H9 (cell line): ENCODE data around the gene TSPAN1. TPM values are rescaled to one million over a fixed set of nuclear protein-coding genes. Genes with fewer than 3 reads are reported as not detected.

Source experiments
- DNase-seq: peaks from one replicate; pipeline ENCODE4 v3.0.0-alpha.2; 2017
- H2AFZ ChIP-seq: one replicate; pipeline ENCODE4 v1.6.1; 2013; ENCODE audit warnings: mild to moderate bottlenecking, low read length, control low read depth, moderate library complexity
- H2AK5ac ChIP-seq: 2 replicates; pipeline ENCODE4 v1.6.1; 2013; ENCODE audit warnings: low read length, control low read depth, mixed read lengths; ENCODE audit not compliant: insufficient read length
- H2BK120ac ChIP-seq: one replicate; pipeline ENCODE4 v1.6.1; 2013; ENCODE audit warnings: low read depth, mild to moderate bottlenecking, low read length, control low read depth, inconsistent platforms; ENCODE audit not compliant: poor library complexity, severe bottlenecking
- H2BK12ac ChIP-seq: 2 replicates; pipeline ENCODE4 v1.6.1; 2013; ENCODE audit warnings: low read length, control low read depth, mixed read lengths, low read depth; ENCODE audit not compliant: insufficient read length
- H2BK15ac ChIP-seq: 2 replicates; pipeline ENCODE4 v1.6.1; 2013; ENCODE audit warnings: low read depth, low read length, control low read depth
- H2BK20ac ChIP-seq: one replicate; pipeline ENCODE4 v1.6.1; 2013; ENCODE audit warnings: low read depth, mild to moderate bottlenecking, low read length, control low read depth, inconsistent platforms; ENCODE audit not compliant: poor library complexity, severe bottlenecking
- H2BK5ac ChIP-seq: 2 replicates; pipeline ENCODE4 v1.6.1; 2013; ENCODE audit warnings: low read length, control low read depth, mixed read lengths; ENCODE audit not compliant: insufficient read length
- H3K14ac ChIP-seq: 2 replicates; pipeline ENCODE4 v1.6.1; 2013; ENCODE audit warnings: low read length, control low read depth; ENCODE audit not compliant: insufficient read depth
- H3K18ac ChIP-seq: 2 replicates; pipeline ENCODE4 v1.6.1; 2013; ENCODE audit warnings: low read depth, mild to moderate bottlenecking, mixed read lengths, low read length, control low read depth; ENCODE audit not compliant: insufficient read length
- H3K23ac ChIP-seq: 2 replicates; pipeline ENCODE4 v1.6.1; 2013; ENCODE audit warnings: low read length, control low read depth, mixed read lengths, low read depth; ENCODE audit not compliant: insufficient read length
- H3K23me2 ChIP-seq: 2 replicates; pipeline ENCODE4 v1.6.1; 2013; ENCODE audit warnings: low read depth, mild to moderate bottlenecking, mixed read lengths, low read length, control low read depth; ENCODE audit not compliant: insufficient read length, poor library complexity, severe bottlenecking
- H3K27ac ChIP-seq: 2 replicates; pipeline ENCODE4 v1.5.1; 2013; ENCODE audit warnings: low read length, control low read depth, mixed read lengths, low read depth; ENCODE audit not compliant: insufficient read length
- H3K27me3 ChIP-seq: 2 replicates; pipeline ENCODE4 v1.6.1; 2013; ENCODE audit warnings: low read length, control low read depth, inconsistent platforms; ENCODE audit not compliant: insufficient read depth
- H3K4ac ChIP-seq: 2 replicates; pipeline ENCODE4 v1.6.1; 2013; ENCODE audit warnings: low read depth, mild to moderate bottlenecking, control low read depth, inconsistent platforms, low read length, moderate library complexity
- H3K4me1 ChIP-seq: 2 replicates; pipeline ENCODE4 v1.6.1; 2013; ENCODE audit warnings: low read length, control low read depth, inconsistent platforms; ENCODE audit not compliant: insufficient read depth
- H3K4me2 ChIP-seq: 2 replicates; pipeline ENCODE4 v1.6.1; 2013; ENCODE audit warnings: low read length, control low read depth, mixed read lengths; ENCODE audit not compliant: insufficient read length, insufficient read depth
- H3K56ac ChIP-seq: 2 replicates; pipeline ENCODE4 v1.6.1; 2013; ENCODE audit warnings: low read depth, mild to moderate bottlenecking, mixed read lengths, low read length, control low read depth; ENCODE audit not compliant: insufficient read length
- H3K79me1 ChIP-seq: 2 replicates; pipeline ENCODE4 v1.6.1; 2013; ENCODE audit warnings: low read depth, mild to moderate bottlenecking, moderate library complexity, low read length, control low read depth, inconsistent platforms; ENCODE audit not compliant: insufficient read depth, poor library complexity, severe bottlenecking
- H3K79me2 ChIP-seq: 2 replicates; pipeline ENCODE4 v1.6.1; 2013; ENCODE audit warnings: low read length, control low read depth, inconsistent platforms; ENCODE audit not compliant: insufficient read depth
- H3K9ac ChIP-seq: 2 replicates; pipeline ENCODE4 v1.6.1; 2013; ENCODE audit warnings: low read length, control low read depth, mixed read lengths; ENCODE audit not compliant: insufficient read length; ENCODE audit errors: extremely low read depth
- H3K9me3 ChIP-seq: one replicate; pipeline ENCODE4 v1.6.1; 2013; ENCODE audit warnings: low read depth, low read length, inconsistent platforms; ENCODE audit not compliant: control insufficient read depth
- H3T11ph ChIP-seq: one replicate; pipeline ENCODE4 v1.6.1; 2013; ENCODE audit warnings: mild to moderate bottlenecking, low read length, control low read depth, inconsistent platforms
- H4K20me1 ChIP-seq: one replicate; pipeline ENCODE4 v1.6.1; 2013; ENCODE audit not compliant: control insufficient read depth, insufficient read length, insufficient read depth
- H4K5ac ChIP-seq: 2 replicates; pipeline ENCODE4 v1.6.1; 2013; ENCODE audit warnings: low read depth, mild to moderate bottlenecking, mixed read lengths, low read length, control low read depth; ENCODE audit not compliant: insufficient read length
- H4K8ac ChIP-seq: replicated peaks from 2 replicates; pipeline ENCODE4 v1.6.1; 2013; ENCODE audit warnings: low read length, control low read depth, mixed read lengths, low read depth; ENCODE audit not compliant: insufficient read length
- H4K91ac ChIP-seq: 2 replicates; pipeline ENCODE4 v1.6.1; 2013; ENCODE audit warnings: low read depth, mild to moderate bottlenecking, moderate library complexity, mixed read lengths, low read length, control low read depth; ENCODE audit not compliant: insufficient read length
- H3K27ac Mint-ChIP-seq, 3 experiments: 2 replicates in 2 of 3; 3 replicates in 1 of 3; pipeline ENCODE4 v1.8.0; 2020 to 2021; ENCODE audit warnings: mixed read lengths in 3 of 3, mild to moderate bottlenecking in 1 of 3, moderate library complexity in 1 of 3
- H3K27me3 Mint-ChIP-seq: 2 replicates; pipeline ENCODE4 v1.8.0; 2021; ENCODE audit warnings: low read depth, mild to moderate bottlenecking, moderate library complexity, mixed read lengths
- H3K36me3 Mint-ChIP-seq, 3 experiments: 2 replicates in 2 of 3; 3 replicates in 1 of 3; pipeline ENCODE4 v1.8.0; 2020 to 2021; ENCODE audit warnings: low read depth in 3 of 3, mixed read lengths in 3 of 3; ENCODE audit not compliant: insufficient read depth in 1 of 3
- H3K4me1 Mint-ChIP-seq, 2 experiments: 2 replicates each; pipeline ENCODE4 v1.8.0; 2020; ENCODE audit warnings: mixed read lengths in 2 of 2
- H3K4me3 Mint-ChIP-seq, 2 experiments: 2 replicates in 1 of 2; 3 replicates in 1 of 2; pipeline ENCODE4 v1.8.0; 2020 to 2021; ENCODE audit warnings: mild to moderate bottlenecking in 2 of 2, mixed read lengths in 2 of 2, moderate library complexity in 1 of 2
- H3K9me3 Mint-ChIP-seq, 2 experiments: 2 replicates in 1 of 2; 3 replicates in 1 of 2; pipeline ENCODE4 v1.8.0; 2020; ENCODE audit warnings: mild to moderate bottlenecking in 2 of 2, mixed read lengths in 2 of 2, moderate library complexity in 1 of 2
- WGBS: extraction: QIAGEN DNeasy Blood & Tissue Kit; methylation state at CpG from one replicate; pipeline ENCODE4 v1.1.7; 2013; ENCODE audit warnings: missing lambda C conversion rate, low lambda C conversion rate, mixed read lengths; ENCODE audit not compliant: insufficient read length; ENCODE audit errors: extremely low coverage; 5-methylcytosine and 5-hydroxymethylcytosine counted together
- total RNA-seq: library from RNA; stranded (reverse); gene quantifications from 2 replicates; pipeline ENCODE4 v1.2.1, GENCODE V29; 2021
- TF ChIP-seq, protein P1 (sequence below): fragments of 200-600 bp; sonication (generic); conservative IDR thresholded peaks from 3 replicates; pipeline ENCODE4 v1.8.0; 2021; ENCODE audit warnings: antibody characterized with exemption, mild to moderate bottlenecking

Gene TSPAN1
- total RNA-seq, 1 experiment from 2014 or later, result not detected

DNA sequence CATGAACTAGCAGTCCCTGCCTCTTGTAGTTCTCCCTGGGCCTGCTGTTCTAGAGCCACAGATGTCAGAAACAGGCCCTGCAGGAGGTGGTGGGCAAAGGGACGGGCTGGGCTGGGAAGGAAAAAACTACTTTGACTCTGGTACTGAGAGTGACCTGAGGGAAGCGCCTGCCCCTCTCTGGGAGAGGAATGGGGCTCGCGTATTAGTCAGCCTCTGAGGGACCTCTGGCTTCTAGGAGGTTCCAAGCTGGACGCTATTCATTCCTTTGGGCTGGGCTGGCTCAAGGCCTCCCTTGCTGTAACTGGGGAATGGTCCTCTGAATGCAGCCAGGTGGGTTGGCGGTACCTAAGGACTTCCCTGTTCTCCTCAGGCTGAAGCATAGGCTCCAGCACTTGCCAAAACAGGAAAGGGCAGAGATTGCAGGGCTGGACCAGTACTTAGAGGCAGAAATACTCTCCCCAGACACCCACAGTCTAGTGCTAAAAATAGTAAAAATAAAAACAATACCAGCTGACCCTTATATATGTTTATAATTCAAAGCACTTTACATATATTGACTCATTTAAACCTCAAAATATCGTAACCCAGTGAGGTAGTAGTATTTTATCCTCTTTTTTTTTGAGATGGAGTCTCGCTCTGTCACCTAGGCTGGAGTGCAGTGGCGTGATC lies 16.3 kb downstream of the TSPAN1 start:
- Histone ChIP-seq H4K8ac (no peak overlapping the region), H2BK12ac (no peak overlapping the region), H3T11ph (no peak overlapping the region), H3K79me2 (no peaks in the 10 kb centered on the region), H3K4me1 (no peaks in the 10 kb centered on the region), H2BK20ac (no peak overlapping the region), H3K14ac (no peak overlapping the region; the same call in 1 of the 2 replicates), H2AK5ac (no peak overlapping the region), H2AFZ (no peak overlapping the region), H2BK5ac (no peak overlapping the region), H4K91ac (no peak overlapping the region), H3K27me3 (no peaks in the 10 kb centered on the region), H3K4me2 (no peak overlapping the region), H2BK120ac (no peak overlapping the region), H4K20me1 (no peaks in the 10 kb centered on the region), H3K27ac (no peak overlapping the region), H3K23me2 (no peaks in the 10 kb centered on the region), H4K5ac (no peak overlapping the region), H3K9ac (no peak overlapping the region), H3K56ac (no peak overlapping the region), H3K9me3 (no peaks in the 10 kb centered on the region), H2BK15ac (no peak overlapping the region), H3K23ac (no peak overlapping the region), H3K18ac (no peak overlapping the region), H3K79me1 (no peaks in the 10 kb centered on the region), H3K4ac (no peak overlapping the region)
- no CpG with 5 or more reads among the region's 9 CpGs for WGBS
- no peak for DNase-seq
- Mint-ChIP-seq H3K4me1 (peaks cover 0 to 6% of the 10 kb centered on the region in 2 experiments; a peak in 1 of 4 replicates), H3K4me3 (no peak overlapping the region), H3K9me3 (no peaks in the 10 kb centered on the region), H3K36me3 (peaks cover 18 to 60% (median 51%) of the 10 kb centered on the region in 3 experiments), H3K27me3 (no peaks in the 10 kb centered on the region; the same call in 1 of the 2 replicates), H3K27ac (no peak overlapping the region)
- TF ChIP-seq, protein P1, sequence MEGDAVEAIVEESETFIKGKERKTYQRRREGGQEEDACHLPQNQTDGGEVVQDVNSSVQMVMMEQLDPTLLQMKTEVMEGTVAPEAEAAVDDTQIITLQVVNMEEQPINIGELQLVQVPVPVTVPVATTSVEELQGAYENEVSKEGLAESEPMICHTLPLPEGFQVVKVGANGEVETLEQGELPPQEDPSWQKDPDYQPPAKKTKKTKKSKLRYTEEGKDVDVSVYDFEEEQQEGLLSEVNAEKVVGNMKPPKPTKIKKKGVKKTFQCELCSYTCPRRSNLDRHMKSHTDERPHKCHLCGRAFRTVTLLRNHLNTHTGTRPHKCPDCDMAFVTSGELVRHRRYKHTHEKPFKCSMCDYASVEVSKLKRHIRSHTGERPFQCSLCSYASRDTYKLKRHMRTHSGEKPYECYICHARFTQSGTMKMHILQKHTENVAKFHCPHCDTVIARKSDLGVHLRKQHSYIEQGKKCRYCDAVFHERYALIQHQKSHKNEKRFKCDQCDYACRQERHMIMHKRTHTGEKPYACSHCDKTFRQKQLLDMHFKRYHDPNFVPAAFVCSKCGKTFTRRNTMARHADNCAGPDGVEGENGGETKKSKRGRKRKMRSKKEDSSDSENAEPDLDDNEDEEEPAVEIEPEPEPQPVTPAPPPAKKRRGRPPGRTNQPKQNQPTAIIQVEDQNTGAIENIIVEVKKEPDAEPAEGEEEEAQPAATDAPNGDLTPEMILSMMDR, result no peak
